ENCODE measurements around the gene ACOXL. TPM values are rescaled to one million over a fixed set of nuclear protein-coding genes. Genes with fewer than 3 reads are reported as not detected.
A peak's percentile ranks its signal among the peaks of the same experiment; 100 is the strongest.

The ACOXL gene
- total RNA-seq, 3 donors from 2014 or later = 0.24 to 0.32 (median 0.30) TPM

- no peaks in the 10 kb centered on the region for H3K4me1 Mint-ChIP-seq (ENCODE audit: low read depth)
- no peak for ATAC-seq
Measured at GRCh38 chr2:110785439-110785838, 53.1 kb downstream of the ACOXL start.

GRCh38 chr2:110788976-110789375 lies 56.6 kb downstream of the ACOXL start:
- DNase-seq (no peak), ATAC-seq (no peak)
- Mint-ChIP-seq H3K4me1 (ENCODE audit: low read depth) (no peaks in the 10 kb centered on the region), H3K27me3 (ENCODE audit: low read depth) (peaks cover 37% of the 10 kb centered on the region), H3K4me3 (no peak overlapping the region), H3K9me3 (peaks cover 5% of the 10 kb centered on the region), H3K36me3 (ENCODE audit: insufficient read depth) (no peaks in the 10 kb centered on the region)

More at GRCh38 chr2:110785439-110785838, 53.1 kb downstream of the ACOXL start:
- no peak overlapping the region for H3K4me3 Mint-ChIP-seq
- H3K27me3 Mint-ChIP-seq (ENCODE audit: low read depth) = peaks cover 20% of the 10 kb centered on the region
- no peaks in the 10 kb centered on the region for H3K36me3 Mint-ChIP-seq (ENCODE audit: insufficient read depth)
- no peak for DNase-seq
- H3K9me3 Mint-ChIP-seq = peaks cover 5% of the 10 kb centered on the region

- Mint-ChIP-seq H3K36me3 (ENCODE audit: insufficient read depth) (no peaks in the 10 kb centered on the region), H3K9me3 (peaks cover 5% of the 10 kb centered on the region), H3K4me1 (ENCODE audit: low read depth) (no peaks in the 10 kb centered on the region), H3K4me3 (no peak overlapping the region), H3K27me3 (ENCODE audit: low read depth) (peaks cover 39% of the 10 kb centered on the region)
- ATAC-seq (no peak), DNase-seq (no peak)
Measured at GRCh38 chr2:110789706-110790105, 57.3 kb downstream of the ACOXL start.

- no peak for ATAC-seq
- Mint-ChIP-seq H3K4me1 (ENCODE audit: low read depth) (no peaks in the 10 kb centered on the region), H3K36me3 (ENCODE audit: insufficient read depth) (no peaks in the 10 kb centered on the region), H3K27me3 (ENCODE audit: low read depth) (peaks cover 44% of the 10 kb centered on the region), H3K4me3 (no peak overlapping the region), H3K9me3 (peaks cover under 1% of the 10 kb centered on the region)
- no peak for DNase-seq
Measured at GRCh38 chr2:110790907-110791306, 58.5 kb downstream of the ACOXL start.

GRCh38 chr2:110791435-110791834 lies 59.1 kb downstream of the ACOXL start:
- no peak for DNase-seq
- Mint-ChIP-seq H3K9me3 (no peaks in the 10 kb centered on the region), H3K4me3 (no peak overlapping the region), H3K4me1 (ENCODE audit: low read depth) (no peaks in the 10 kb centered on the region), H3K36me3 (ENCODE audit: insufficient read depth) (no peaks in the 10 kb centered on the region), H3K27me3 (ENCODE audit: low read depth) (peaks cover 42% of the 10 kb centered on the region)
- ATAC-seq = no peak

- no peaks in the 10 kb centered on the region for H3K9me3 Mint-ChIP-seq
- H3K4me1 Mint-ChIP-seq (ENCODE audit: low read depth) = no peaks in the 10 kb centered on the region
- ATAC-seq (no peak), DNase-seq (no peak)
- no peaks in the 10 kb centered on the region for H3K36me3 Mint-ChIP-seq (ENCODE audit: insufficient read depth)
- H3K4me3 Mint-ChIP-seq = no peak overlapping the region
- peaks cover 42% of the 10 kb centered on the region for H3K27me3 Mint-ChIP-seq (ENCODE audit: low read depth)
Measured at GRCh38 chr2:110793034-110793433, 60.7 kb downstream of the ACOXL start.

GRCh38 chr2:110794390-110794789 lies 62.0 kb downstream of the ACOXL start:
- H3K9me3 Mint-ChIP-seq = no peaks in the 10 kb centered on the region
- no peaks in the 10 kb centered on the region for H3K36me3 Mint-ChIP-seq (ENCODE audit: insufficient read depth)
- peaks cover 45% of the 10 kb centered on the region for H3K27me3 Mint-ChIP-seq (ENCODE audit: low read depth)
- no peak overlapping the region for H3K4me3 Mint-ChIP-seq
- DNase-seq (no peak), ATAC-seq (no peak)
- no peaks in the 10 kb centered on the region for H3K4me1 Mint-ChIP-seq (ENCODE audit: low read depth)

- no peak for ATAC-seq
- Mint-ChIP-seq H3K36me3 (ENCODE audit: insufficient read depth) (no peaks in the 10 kb centered on the region), H3K27me3 (ENCODE audit: low read depth) (peaks cover 49% of the 10 kb centered on the region), H3K4me1 (ENCODE audit: low read depth) (no peaks in the 10 kb centered on the region), H3K9me3 (no peaks in the 10 kb centered on the region), H3K4me3 (no peak overlapping the region)
- no peak for DNase-seq
Measured at GRCh38 chr2:110794951-110795350, 62.6 kb downstream of the ACOXL start.

- no peaks in the 10 kb centered on the region for H3K36me3 Mint-ChIP-seq (ENCODE audit: insufficient read depth)
Measured at GRCh38 chr2:110796716-110797301, 64.4 kb downstream of the ACOXL start.

GRCh38 chr2:110799376-110799775 lies 67.0 kb downstream of the ACOXL start:
- Mint-ChIP-seq H3K4me3 (no peak overlapping the region), H3K27me3 (ENCODE audit: low read depth) (peaks cover 43% of the 10 kb centered on the region), H3K9me3 (peaks cover 3% of the 10 kb centered on the region), H3K36me3 (ENCODE audit: insufficient read depth) (no peaks in the 10 kb centered on the region), H3K4me1 (ENCODE audit: low read depth) (peaks cover 2% of the 10 kb centered on the region)
- ATAC-seq = no peak
- DNase-seq = no peak

More at GRCh38 chr2:110796716-110797301, 64.4 kb downstream of the ACOXL start:
- Mint-ChIP-seq H3K4me1 (ENCODE audit: low read depth) (no peaks in the 10 kb centered on the region), H3K9me3 (no peaks in the 10 kb centered on the region), H3K4me3 (no peak overlapping the region), H3K27me3 (ENCODE audit: low read depth) (peaks cover 52% of the 10 kb centered on the region)
- no peak for DNase-seq
- no peak for ATAC-seq

- Mint-ChIP-seq H3K36me3 (ENCODE audit: insufficient read depth) (no peaks in the 10 kb centered on the region), H3K4me1 (ENCODE audit: low read depth) (peaks cover 15% of the 10 kb centered on the region), H3K9me3 (peaks cover 8% of the 10 kb centered on the region), H3K27me3 (ENCODE audit: low read depth) (peaks cover 35% of the 10 kb centered on the region), H3K4me3 (no peak overlapping the region)
- no peak for ATAC-seq
- no peak for DNase-seq
Measured at GRCh38 chr2:110800611-110801402, 68.4 kb downstream of the ACOXL start.

- Mint-ChIP-seq H3K27me3 (ENCODE audit: low read depth) (peaks cover 35% of the 10 kb centered on the region), H3K4me1 (ENCODE audit: low read depth) (peaks cover 19% of the 10 kb centered on the region), H3K9me3 (peaks cover 8% of the 10 kb centered on the region), H3K36me3 (ENCODE audit: insufficient read depth) (no peaks in the 10 kb centered on the region), H3K4me3 (no peak overlapping the region)
- DNase-seq (no peak), ATAC-seq (no peak)
Measured at GRCh38 chr2:110802208-110802932, 70.0 kb downstream of the ACOXL start.

GRCh38 chr2:110804433-110804832 lies 72.1 kb downstream of the ACOXL start:
- H3K9me3 Mint-ChIP-seq = peaks cover 8% of the 10 kb centered on the region
- H3K4me3 Mint-ChIP-seq = no peak overlapping the region
- H3K36me3 Mint-ChIP-seq (ENCODE audit: insufficient read depth) = no peaks in the 10 kb centered on the region
- DNase-seq = no peak
- ATAC-seq = no peak
- peaks cover 19% of the 10 kb centered on the region for H3K4me1 Mint-ChIP-seq (ENCODE audit: low read depth)
- peaks cover 37% of the 10 kb centered on the region for H3K27me3 Mint-ChIP-seq (ENCODE audit: low read depth)

- Mint-ChIP-seq H3K27me3 (ENCODE audit: low read depth) (peaks cover 33% of the 10 kb centered on the region), H3K9me3 (peaks cover 8% of the 10 kb centered on the region), H3K4me3 (no peak overlapping the region), H3K4me1 (ENCODE audit: low read depth) (peaks cover 19% of the 10 kb centered on the region), H3K36me3 (ENCODE audit: insufficient read depth) (no peaks in the 10 kb centered on the region)
- ATAC-seq (peak; percentile 95 to 97), DNase-seq (peak; percentile 27)
Measured at GRCh38 chr2:110804915-110805314, 72.5 kb downstream of the ACOXL start.

All from activated T-cell treated with anti-CD3 and anti-CD28 coated beads, Interleukin-2, amount 50 U/mL, for 4 hours (primary cell).